Kidney (tissue), 14 donors: ENCODE data around the gene KY. TPM values are rescaled to one million over a fixed set of nuclear protein-coding genes. Genes with fewer than 3 reads are reported as not detected.

Source experiments
- DNase-seq, 5 donors: peaks; one replicate each; pipeline ENCODE4 v3.0.0-alpha.2; 2013 to 2020
- FAIRE-seq: peaks from 2 replicates; lab custom pipeline; 2012; peaks lifted over from hg19 to GRCh38; lab: Jason Lieb, UNC
- H3K27ac ChIP-seq, 2 donors: one replicate each; pipeline ENCODE4 v1.7.0; 2013; ENCODE audit warnings: low read depth in 2 of 2, low read length in 2 of 2, inconsistent platforms in 1 of 2
- H3K27me3 ChIP-seq: one replicate; pipeline ENCODE4 v1.7.1; 2013; ENCODE audit warnings: low read length, inconsistent platforms; ENCODE audit not compliant: control insufficient read depth, insufficient read depth
- H3K36me3 ChIP-seq, 3 donors: one replicate each; pipeline versions ENCODE4 v1.7.0 to v1.7.1; 2013; ENCODE audit warnings: low read length in 3 of 3, control low read depth in 1 of 3, inconsistent platforms in 1 of 3; ENCODE audit not compliant: insufficient read depth in 3 of 3, control insufficient read depth in 2 of 3
- H3K4me1 ChIP-seq, 3 donors: one replicate each; pipeline versions ENCODE4 v1.7.0 to v1.7.1; 2013; ENCODE audit warnings: low read length in 3 of 3, inconsistent platforms in 1 of 3, low read depth in 1 of 3; ENCODE audit not compliant: control insufficient read depth in 2 of 3, insufficient read depth in 2 of 3
- H3K4me3 ChIP-seq, 3 donors: one replicate each; pipeline versions ENCODE4 v1.7.0 to v1.8.1; 2013; ENCODE audit warnings: low read length in 3 of 3, control low read depth in 1 of 3, inconsistent platforms in 1 of 3
- H3K9ac ChIP-seq, 3 donors: one replicate each; pipeline versions ENCODE4 v1.7.0 to v1.7.1; 2013; ENCODE audit warnings: low read length in 3 of 3, control low read depth in 1 of 3, inconsistent platforms in 1 of 3
- H3K9me3 ChIP-seq, 3 donors: one replicate each; pipeline versions ENCODE4 v1.7.0 to v1.7.1; 2013; ENCODE audit warnings: low read length in 3 of 3, control low read depth in 1 of 3, inconsistent platforms in 1 of 3; ENCODE audit not compliant: control insufficient read depth in 2 of 3, insufficient read depth in 1 of 3
- intact Hi-C: fragments of 100-400 bp; cut with DNase I; formaldehyde crosslinking; loops from one replicate; pipeline ENCODE4 v1.11.1; 2022
- polyA plus RNA-seq: library from polyadenylated mRNA; stranded (reverse); fragments of 350-450 nt; fragmentation: Illumina TruSeq; extraction: RNeasy Lipid Tissue Mini Kit (QIAGEN cat#74804); gene quantifications from one replicate; pipeline ENCODE4 v1.2.3, GENCODE V29; 2014; ENCODE audit warnings: low read depth, low replicate concordance; ENCODE audit not compliant: insufficient read depth
- total RNA-seq: library from RNA; stranded (reverse); fragmentation: NEBNext Ultra II Directional; extraction: Animal tissue kit (Norgen Biotek cat#: 25700); gene quantifications from one replicate; pipeline ENCODE4 v1.2.1, GENCODE V29; 2021
- TF ChIP-seq, protein P1 (sequence below): IDR thresholded peaks from 3 replicates; pipeline ENCODE4 v1.5.1; 2012; ENCODE audit warnings: mild to moderate bottlenecking, moderate library complexity, borderline replicate concordance; ENCODE audit not compliant: insufficient read depth; ENCODE audit errors: extremely low read depth
- donor health status: control.
- donor health status: control.
- donor health status: control.
- donor health status: control.
- donor health status: control.
- donor health status: DM: yes; HTN: yes; CAD: no.
- donor health status: Normal renal cell carcinoma (clear cell type).

Gene KY
- total and polyA plus RNA-seq, 2 donors from 2014 or later, result 0.50 to 0.69 TPM

DNA sequence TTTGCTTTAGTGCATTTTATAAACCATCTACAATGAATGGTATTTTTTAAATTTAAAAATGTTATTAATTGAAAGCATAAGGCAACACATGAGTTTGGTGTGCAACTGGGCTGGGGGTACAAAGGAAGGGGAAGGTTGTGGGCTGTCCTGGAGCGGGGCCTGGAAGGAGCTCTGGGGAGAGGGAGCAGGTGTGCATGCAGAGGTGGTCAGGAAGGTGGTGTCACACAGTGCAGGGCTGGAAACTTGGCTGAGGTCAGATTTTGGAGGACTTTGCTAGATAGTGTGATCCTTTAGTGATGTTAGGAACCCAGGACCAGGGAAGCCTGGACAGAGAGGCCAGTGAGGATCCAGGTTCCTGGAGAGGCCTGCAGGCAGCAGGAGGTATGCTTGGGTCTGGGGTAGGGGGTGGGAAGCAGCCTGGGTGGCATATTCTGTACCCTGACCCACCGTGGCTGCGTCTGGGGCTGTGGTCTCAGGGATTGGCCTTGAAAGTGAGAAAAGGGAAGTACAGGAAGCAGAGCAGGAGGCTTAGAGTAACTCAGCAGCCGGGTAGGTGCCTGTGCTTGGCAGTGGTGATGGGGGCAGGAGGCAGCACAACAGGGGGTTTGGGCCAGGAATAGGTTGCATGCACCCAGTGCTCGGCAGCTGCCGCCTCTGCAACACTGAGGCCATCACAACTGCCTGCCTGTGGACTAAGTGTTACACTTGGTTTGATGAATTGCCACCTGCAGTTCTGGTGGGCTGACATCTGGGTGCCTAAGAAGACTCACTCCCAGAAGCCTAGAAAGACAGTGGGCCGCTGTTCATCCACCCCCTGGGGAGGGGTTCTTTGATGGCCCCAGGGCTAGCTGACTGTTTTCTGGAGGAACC lies 33.0 kb downstream of the KY start:
- FAIRE-seq, result no peak
- peaks cover 0 to 5% (median 0%) of the 10 kb centered on the region in 3 donors for H3K36me3 ChIP-seq
- intact Hi-C loops, result no loop called here

DNA sequence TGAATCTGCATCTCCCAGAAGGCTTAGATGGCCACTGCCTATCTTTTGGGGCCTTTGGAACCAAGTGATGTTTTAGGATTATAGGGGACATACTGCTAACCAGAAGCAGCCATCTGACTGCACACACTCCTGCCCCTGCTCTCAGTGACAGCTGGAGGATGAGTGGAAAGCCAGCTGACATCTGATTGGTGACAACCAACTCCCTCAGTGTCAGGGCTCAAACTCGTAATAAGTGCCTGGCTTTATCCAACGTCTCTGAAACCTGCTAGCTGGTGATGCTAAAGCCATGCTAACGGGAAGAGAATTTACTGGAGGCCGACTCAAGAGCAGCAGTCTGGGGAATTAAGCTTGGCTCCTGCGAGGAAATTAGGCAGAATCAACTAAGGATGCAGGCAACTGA lies 35.1 kb downstream of the KY start:
- TF ChIP-seq, protein P1, sequence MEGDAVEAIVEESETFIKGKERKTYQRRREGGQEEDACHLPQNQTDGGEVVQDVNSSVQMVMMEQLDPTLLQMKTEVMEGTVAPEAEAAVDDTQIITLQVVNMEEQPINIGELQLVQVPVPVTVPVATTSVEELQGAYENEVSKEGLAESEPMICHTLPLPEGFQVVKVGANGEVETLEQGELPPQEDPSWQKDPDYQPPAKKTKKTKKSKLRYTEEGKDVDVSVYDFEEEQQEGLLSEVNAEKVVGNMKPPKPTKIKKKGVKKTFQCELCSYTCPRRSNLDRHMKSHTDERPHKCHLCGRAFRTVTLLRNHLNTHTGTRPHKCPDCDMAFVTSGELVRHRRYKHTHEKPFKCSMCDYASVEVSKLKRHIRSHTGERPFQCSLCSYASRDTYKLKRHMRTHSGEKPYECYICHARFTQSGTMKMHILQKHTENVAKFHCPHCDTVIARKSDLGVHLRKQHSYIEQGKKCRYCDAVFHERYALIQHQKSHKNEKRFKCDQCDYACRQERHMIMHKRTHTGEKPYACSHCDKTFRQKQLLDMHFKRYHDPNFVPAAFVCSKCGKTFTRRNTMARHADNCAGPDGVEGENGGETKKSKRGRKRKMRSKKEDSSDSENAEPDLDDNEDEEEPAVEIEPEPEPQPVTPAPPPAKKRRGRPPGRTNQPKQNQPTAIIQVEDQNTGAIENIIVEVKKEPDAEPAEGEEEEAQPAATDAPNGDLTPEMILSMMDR, result no peak
- intact Hi-C loops, result no loop called here
- DNase-seq (no peak), FAIRE-seq (no peak)
- H3K36me3 ChIP-seq, result peaks cover 0 to 5% (median 0%) of the 10 kb centered on the region in 3 donors
- H3K4me1 ChIP-seq, result no peaks in the 10 kb centered on the region
- no peak overlapping the region for H3K4me3 ChIP-seq
- no peak overlapping the region for H3K27ac ChIP-seq
- no peaks in the 10 kb centered on the region for H3K9me3 ChIP-seq
- no peaks in the 10 kb centered on the region for H3K27me3 ChIP-seq
- H3K9ac ChIP-seq, result no peak overlapping the region

More for the DNA sequence above, 33.0 kb downstream of the KY start:
- Histone ChIP-seq H3K9ac (no peak overlapping the region), H3K9me3 (no peaks in the 10 kb centered on the region), H3K4me3 (no peak overlapping the region), H3K4me1 (no peaks in the 10 kb centered on the region), H3K27ac (no peak overlapping the region), H3K27me3 (no peaks in the 10 kb centered on the region)
- TF ChIP-seq, protein P1, result no peak
- no peak for DNase-seq

DNA sequence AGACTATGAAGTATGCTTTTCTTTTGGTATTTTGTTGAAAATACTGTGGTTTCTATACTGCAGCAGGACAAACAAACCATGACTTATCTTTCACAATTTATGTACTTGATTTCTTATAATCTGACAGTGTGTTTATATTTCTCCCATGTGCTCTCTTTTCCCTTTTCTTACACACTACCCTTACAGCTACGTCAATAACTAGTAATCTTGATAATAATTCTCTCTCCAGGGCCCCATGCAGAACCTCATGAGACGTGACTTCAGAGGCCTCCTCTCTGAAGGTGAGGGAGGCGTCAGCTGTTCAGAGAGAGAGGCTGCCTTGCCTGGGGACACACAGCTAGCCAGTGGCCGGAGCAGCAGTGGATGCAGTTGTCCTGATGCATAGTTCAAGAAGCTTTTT lies 35.9 kb downstream of the KY start:
- no peak for DNase-seq
- intact Hi-C loops, result no loop called here
- Histone ChIP-seq H3K9ac (no peak overlapping the region), H3K9me3 (no peaks in the 10 kb centered on the region), H3K27ac (no peak overlapping the region), H3K27me3 (no peaks in the 10 kb centered on the region), H3K4me1 (no peaks in the 10 kb centered on the region), H3K4me3 (no peak overlapping the region), H3K36me3 (peaks cover 0 to 5% (median 0%) of the 10 kb centered on the region in 3 donors)
- no peak for FAIRE-seq
- TF ChIP-seq, protein P1, result no peak
